GM19468 (cell line): ENCODE data around the gene PLXND1.

Experiments used
- ATAC-seq: cut with Tn5 transposase; IDR thresholded peaks from one replicate; pipeline ENCODE4 v1.9.1; 2021; ENCODE audit warnings: mild to moderate bottlenecking, moderate library complexity, moderate number of reproducible peaks; ENCODE audit not compliant: unreplicated experiment; ENCODE audit errors: extremely low read depth

Gene PLXND1

GRCh38 chr3:129632056-129632455 is 25.6 kb upstream of the PLXND1 start:
- no peak for ATAC-seq

GRCh38 chr3:129629011-129629410 is 22.5 kb upstream of the PLXND1 start:
- no peak for ATAC-seq

GRCh38 chr3:129628169-129628522 is 21.7 kb upstream of the PLXND1 start:
- no peak for ATAC-seq

- ATAC-seq: no peak
These were observed 21.1 kb upstream of the PLXND1 start for GRCh38 chr3:129627350-129628168.

GRCh38 chr3:129626744-129627349 is 20.4 kb upstream of the PLXND1 start:
- ATAC-seq: peak; percentile 79

- no peak for ATAC-seq
These were observed 18.8 kb upstream of the PLXND1 start for GRCh38 chr3:129625072-129625874.

GRCh38 chr3:129624347-129625071 is 18.0 kb upstream of the PLXND1 start:
- ATAC-seq: no peak

- ATAC-seq: no peak
These were observed 17.1 kb upstream of the PLXND1 start for GRCh38 chr3:129623447-129624118.

GRCh38 chr3:129622933-129623332 is 16.5 kb upstream of the PLXND1 start:
- ATAC-seq: no peak

GRCh38 chr3:129622226-129622874 is 15.9 kb upstream of the PLXND1 start:
- ATAC-seq: no peak

- no peak for ATAC-seq
These were observed 15.2 kb upstream of the PLXND1 start for GRCh38 chr3:129621626-129622225.

- no peak for ATAC-seq
These were observed 14.5 kb upstream of the PLXND1 start for GRCh38 chr3:129620828-129621559.

GRCh38 chr3:129619726-129620162 is 13.3 kb upstream of the PLXND1 start:
- ATAC-seq: no peak

- ATAC-seq: no peak
These were observed 12.6 kb upstream of the PLXND1 start for GRCh38 chr3:129618901-129619671.

GRCh38 chr3:129618186-129618820 is 11.8 kb upstream of the PLXND1 start:
- no peak for ATAC-seq

- no peak for ATAC-seq
These were observed 11.1 kb upstream of the PLXND1 start for GRCh38 chr3:129617381-129618185.
